Mucosa of descending colon (tissue), 3 donors: Measurements from ENCODE around the gene PAX2. TPM values are rescaled to one million over a fixed set of nuclear protein-coding genes. Genes with fewer than 3 reads are reported as not detected.

Source experiments
- ATAC-seq: fragments of 200-7000 bp; cut with Tn5 transposase; one replicate; pipeline ENCODE4 v1.9.1; 2020; ENCODE audit warnings: mild to moderate bottlenecking, moderate library complexity
- DNase-seq, 3 donors: peaks; one replicate each; pipeline ENCODE4 v3.0.0-alpha.2; 2020
- H3K36me3 ChIP-seq: fragments of 200-600 bp; one replicate; pipeline ENCODE4 v1.8.0; 2021; ENCODE audit warnings: low read depth, mild to moderate bottlenecking
- H3K4me1 ChIP-seq: fragments of 200-600 bp; one replicate; pipeline ENCODE4 v1.8.0; 2021; ENCODE audit warnings: low read depth, mild to moderate bottlenecking
- H3K4me3 ChIP-seq: fragments of 200-600 bp; one replicate; pipeline ENCODE4 v1.8.0; 2021; ENCODE audit warnings: mild to moderate bottlenecking
- H3K9me3 ChIP-seq: fragments of 200-600 bp; one replicate; pipeline ENCODE4 v1.8.0; 2021; ENCODE audit warnings: mild to moderate bottlenecking
- intact Hi-C, 2 donors: fragments of 100-400 bp; cut with DNase I in 1 of 2; cut with micrococcal nuclease in 1 of 2; formaldehyde crosslinking; loops; one replicate each; pipeline versions ENCODE4 v1.11.0 to v1.11.1; 2022; cut with DNase I, micrococcal nuclease
- total RNA-seq, 3 donors: library from RNA; stranded (reverse); fragmentation: NEBNext Ultra II Directional in 2 of 3; extraction: Animal tissue kit (Norgen Biotek cat#: 25700) in 2 of 3; gene quantifications; one replicate each; pipeline versions ENCODE4 v1.2.1 to v1.2.4, GENCODE V29; 2021 to 2023
- TF ChIP-seq, protein P1 (sequence below): fragments of 200-600 bp; IDR thresholded peaks from one replicate; pipeline ENCODE4 v1.8.0; 2022; ENCODE audit warnings: antibody characterized with exemption, mild to moderate bottlenecking
- donor health status: DM: no; HTN: no; CAD: no; lungs with moderate emphysema.
- donor health status: DM: no; HTN: no; CAD: no.
- donor health status: DM: no; HTN: yes; CAD: no.

PAX2 gene
- total RNA-seq, 3 donors from 2014 or later = not detected

GRCh38 chr10:100713859-100714565, 31.4 kb upstream of the PAX2 start:
- Histone ChIP-seq H3K9me3 (no peaks in the 10 kb centered on the region), H3K4me1 (peaks cover 5% of the 10 kb centered on the region), H3K36me3 (no peaks in the 10 kb centered on the region), H3K4me3 (no peak overlapping the region)
- TF ChIP-seq, protein P1, sequence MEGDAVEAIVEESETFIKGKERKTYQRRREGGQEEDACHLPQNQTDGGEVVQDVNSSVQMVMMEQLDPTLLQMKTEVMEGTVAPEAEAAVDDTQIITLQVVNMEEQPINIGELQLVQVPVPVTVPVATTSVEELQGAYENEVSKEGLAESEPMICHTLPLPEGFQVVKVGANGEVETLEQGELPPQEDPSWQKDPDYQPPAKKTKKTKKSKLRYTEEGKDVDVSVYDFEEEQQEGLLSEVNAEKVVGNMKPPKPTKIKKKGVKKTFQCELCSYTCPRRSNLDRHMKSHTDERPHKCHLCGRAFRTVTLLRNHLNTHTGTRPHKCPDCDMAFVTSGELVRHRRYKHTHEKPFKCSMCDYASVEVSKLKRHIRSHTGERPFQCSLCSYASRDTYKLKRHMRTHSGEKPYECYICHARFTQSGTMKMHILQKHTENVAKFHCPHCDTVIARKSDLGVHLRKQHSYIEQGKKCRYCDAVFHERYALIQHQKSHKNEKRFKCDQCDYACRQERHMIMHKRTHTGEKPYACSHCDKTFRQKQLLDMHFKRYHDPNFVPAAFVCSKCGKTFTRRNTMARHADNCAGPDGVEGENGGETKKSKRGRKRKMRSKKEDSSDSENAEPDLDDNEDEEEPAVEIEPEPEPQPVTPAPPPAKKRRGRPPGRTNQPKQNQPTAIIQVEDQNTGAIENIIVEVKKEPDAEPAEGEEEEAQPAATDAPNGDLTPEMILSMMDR = no peak
- ATAC-seq = no peak
- intact Hi-C loops = no loop called here
- DNase-seq = no peak

DNA sequence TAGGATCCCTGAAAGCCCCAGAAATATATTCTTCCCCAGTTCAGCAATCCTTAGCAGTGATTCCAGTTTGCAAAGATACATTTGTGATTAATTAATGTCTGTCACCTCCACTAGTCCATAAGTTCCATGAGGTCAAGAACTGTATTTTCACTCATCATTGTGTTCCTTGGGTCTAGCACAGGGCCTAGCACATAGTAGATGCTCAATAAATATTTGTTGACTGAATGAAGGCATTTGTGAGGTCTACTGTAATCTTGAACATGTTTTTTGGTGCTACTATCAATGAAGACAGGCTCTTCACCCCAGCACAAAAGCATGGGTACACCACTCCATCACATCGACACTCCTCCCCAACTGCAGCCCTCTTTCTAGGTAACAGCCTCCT, 30.8 kb upstream of the PAX2 start:
- intact Hi-C loops = no loop called here
- ATAC-seq (no peak), DNase-seq (no peak)
- H3K4me1 ChIP-seq = peaks cover 5% of the 10 kb centered on the region
- H3K36me3 ChIP-seq = no peaks in the 10 kb centered on the region
- H3K9me3 ChIP-seq = no peaks in the 10 kb centered on the region
- TF ChIP-seq, protein P1 = no peak
- H3K4me3 ChIP-seq = no peak overlapping the region

DNA sequence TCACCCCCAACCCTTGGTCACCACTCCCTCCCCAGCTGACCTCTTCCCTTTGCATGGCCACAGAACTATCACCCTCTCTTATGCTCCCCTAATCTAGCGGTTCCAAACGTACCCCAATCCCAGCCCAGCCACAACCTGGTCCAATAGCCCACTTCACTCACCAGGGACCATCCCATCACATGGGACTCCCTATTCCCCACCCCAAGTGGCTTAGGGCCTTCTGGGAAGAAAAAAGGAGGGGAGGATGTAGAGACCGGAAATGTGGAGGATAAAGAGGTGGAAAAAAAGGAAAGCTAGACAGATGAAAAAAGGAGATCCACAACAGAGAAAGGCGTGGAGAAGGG, 30.3 kb upstream of the PAX2 start:
- Histone ChIP-seq H3K4me3 (no peak overlapping the region), H3K36me3 (no peaks in the 10 kb centered on the region), H3K9me3 (no peaks in the 10 kb centered on the region), H3K4me1 (peaks cover 5% of the 10 kb centered on the region)
- DNase-seq (no peak), ATAC-seq (no peak)
- TF ChIP-seq, protein P1 = no peak
- intact Hi-C loops = no loop called here

DNA sequence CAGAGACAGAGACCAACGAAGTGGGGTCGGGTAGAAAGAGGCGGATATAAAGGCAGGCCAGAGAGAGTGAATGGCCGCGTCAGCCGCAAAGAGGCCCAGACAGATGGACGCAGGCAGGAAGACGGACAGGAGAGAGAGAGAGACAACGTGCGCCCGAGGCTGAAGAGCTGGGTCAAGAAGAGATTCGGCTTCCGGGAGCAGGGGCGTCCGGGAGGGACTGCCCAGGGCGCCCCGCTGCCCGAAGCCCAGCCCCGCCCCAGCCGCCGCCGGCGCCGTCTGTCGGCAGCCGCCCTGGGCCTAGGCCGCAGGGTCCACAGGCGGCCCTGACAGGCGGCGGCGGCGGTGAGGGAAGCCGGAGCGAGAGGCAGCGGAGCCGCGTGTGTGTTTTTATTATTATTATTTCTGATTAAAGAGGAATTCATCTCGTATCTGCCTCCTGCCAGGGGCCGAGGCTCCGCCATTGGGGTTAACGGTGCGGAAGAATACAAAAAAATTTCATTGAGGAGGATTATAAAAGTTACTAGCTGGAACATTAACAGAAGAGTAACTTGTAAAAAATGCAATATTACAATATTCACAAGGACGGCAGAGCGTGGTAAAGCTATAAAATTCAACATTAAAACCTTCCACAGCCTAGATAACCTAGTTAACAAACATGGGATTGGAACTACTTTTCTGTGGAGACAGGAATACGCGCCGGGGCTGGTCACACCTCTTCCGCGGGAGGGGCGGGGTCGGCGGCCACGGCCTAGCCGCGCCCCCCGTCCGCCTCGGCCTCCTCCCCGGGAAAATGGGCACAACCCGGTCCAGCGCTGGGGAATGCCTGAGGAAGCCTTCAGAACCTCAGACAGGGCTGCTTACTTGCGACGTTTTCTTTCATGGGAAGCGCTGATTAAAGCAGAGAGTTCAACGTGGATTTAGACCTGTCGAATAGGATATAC, 29.7 kb upstream of the PAX2 start:
- H3K9me3 ChIP-seq = no peaks in the 10 kb centered on the region
- H3K4me3 ChIP-seq = no peak overlapping the region
- ATAC-seq (peak; percentile 38), DNase-seq (no peak)
- peaks cover 5% of the 10 kb centered on the region for H3K4me1 ChIP-seq
- no peaks in the 10 kb centered on the region for H3K36me3 ChIP-seq
- TF ChIP-seq, protein P1 = no peak
- intact Hi-C loops = no loop called here

DNA sequence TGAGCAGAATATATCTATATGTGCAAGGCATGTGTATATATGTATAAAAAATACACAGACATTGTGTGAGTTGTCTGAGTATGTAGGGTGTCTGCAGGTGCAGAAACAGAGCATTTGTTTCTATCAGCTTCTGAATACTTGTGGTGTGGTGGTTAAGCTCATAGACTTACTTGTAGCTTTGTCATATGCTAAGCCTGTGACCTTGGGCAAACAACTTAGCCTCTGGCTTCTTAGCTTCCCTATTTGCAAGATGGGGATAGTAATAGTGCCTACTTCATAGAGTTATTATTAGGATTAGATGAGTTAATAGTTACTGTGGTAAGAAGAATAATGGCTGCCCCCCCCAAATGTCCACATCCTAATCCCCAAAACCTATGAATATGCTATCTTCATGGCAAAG, 28.2 kb upstream of the PAX2 start:
- Histone ChIP-seq H3K36me3 (no peaks in the 10 kb centered on the region), H3K9me3 (no peaks in the 10 kb centered on the region), H3K4me1 (peaks cover 5% of the 10 kb centered on the region), H3K4me3 (no peak overlapping the region)
- TF ChIP-seq, protein P1 = no peak
- intact Hi-C loops = no loop called here
- ATAC-seq = no peak
- no peak for DNase-seq
